HepG2 (cell line): ENCODE results near the gene HAUS1. TPM values are rescaled to one million over a fixed set of nuclear protein-coding genes. Genes with fewer than 3 reads are reported as not detected.

Source experiments
- ATAC-seq: fragments of 200-7000 bp; cut with Tn5 transposase; 3 replicates; pipeline ENCODE4 v1.9.1; 2020; ENCODE audit warnings: mild to moderate bottlenecking, moderate library complexity
- BruUV-seq: library from RNA; stranded (reverse); fragments of 400-500 nt; replicated peaks from 2 replicates; lab custom pipeline; 2021; lab: Mats Ljungman, UMichigan
- CTCF ChIA-PET: fragments of 300-600 bp; formaldehyde crosslinking; extraction: SDS; loops from one replicate; lab custom pipeline; 2021; ENCODE audit warnings: low total read pairs, inconsistent platforms, low intra/inter-chr PET ratio; lab: Yijun Ruan, JAX
- POLR2A ChIA-PET: fragments of 350-600 bp; sonication (Branson Sonifier 250); formaldehyde crosslinking; loops from one replicate; lab custom pipeline; 2020; ENCODE audit warnings: antibody characterized with exemption, inconsistent platforms; lab: Yijun Ruan, JAX
- DNase-seq: peaks from one replicate; pipeline ENCODE4 v3.0.0-alpha.2; 2015; ENCODE audit warnings: low spot score
- FAIRE-seq: peaks from 3 replicates; lab custom pipeline; 2011; peaks lifted over from hg19 to GRCh38; lab: Jason Lieb, UNC
- H2AFZ ChIP-seq: one replicate; pipeline ENCODE4 v1.6.1; 2011; ENCODE audit warnings: low read length, inconsistent platforms
- H3K27ac ChIP-seq: fragments of 300-600 bp; 3 replicates; pipeline ENCODE4 v1.8.0; 2011; ENCODE audit warnings: mixed run types, mild to moderate bottlenecking, mixed read lengths, low read length, inconsistent platforms; ENCODE audit not compliant: insufficient read depth; ENCODE audit errors: extremely low read length
- H3K27me3 ChIP-seq, 2 experiments: fragments of 200-600 bp in 1 of 2; 2 replicates in 1 of 2; 3 replicates in 1 of 2; pipeline versions ENCODE4 v1.6.0 to v1.8.0; 2011; ENCODE audit warnings: low read length in 2 of 2, mild to moderate bottlenecking in 2 of 2, moderate library complexity in 2 of 2, inconsistent platforms in 1 of 2; ENCODE audit not compliant: insufficient read depth in 2 of 2, control insufficient read depth in 1 of 2
- H3K36me3 ChIP-seq, 2 experiments: fragments of 200-600 bp in 1 of 2; replicated peaks in 1 of 2; 2 replicates in 1 of 2; 3 replicates in 1 of 2; pipeline versions ENCODE4 v1.5.1 to v1.8.0; 2011; ENCODE audit warnings: low read length in 2 of 2, inconsistent platforms in 1 of 2; ENCODE audit not compliant: insufficient read depth in 2 of 2, control insufficient read depth in 1 of 2
- H3K4me1 ChIP-seq: 2 replicates; pipeline ENCODE4 v1.5.1; 2012; ENCODE audit warnings: low read length, inconsistent platforms; ENCODE audit not compliant: insufficient read depth
- H3K4me2 ChIP-seq: 2 replicates; pipeline ENCODE4 v1.6.0; 2011; ENCODE audit warnings: low read depth, low read length, inconsistent platforms
- H3K4me3 ChIP-seq, 3 experiments: fragments of 200-600 bp in 1 of 3; sonication (generic), shearing (Covaris generic) in 1 of 3; replicated peaks in 1 of 3; 2 replicates each; pipeline ENCODE4 v1.5.1; 2011 to 2016; ENCODE audit warnings: low read length in 3 of 3, inconsistent platforms in 2 of 3, low read depth in 2 of 3, mild to moderate bottlenecking in 2 of 3, control low read depth in 1 of 3, mixed read lengths in 1 of 3; ENCODE audit not compliant: insufficient read depth in 1 of 3
- H3K79me2 ChIP-seq: one replicate; pipeline ENCODE4 v1.6.1; 2011; ENCODE audit warnings: low read length, inconsistent platforms; ENCODE audit not compliant: insufficient read depth
- H3K9ac ChIP-seq: 2 replicates; pipeline ENCODE4 v1.6.0; 2011; ENCODE audit warnings: mild to moderate bottlenecking, low read depth, low read length, inconsistent platforms; ENCODE audit not compliant: insufficient read depth
- H3K9me3 ChIP-seq: 2 replicates; pipeline ENCODE4 v1.5.1; 2012; ENCODE audit warnings: mild to moderate bottlenecking, low read length
- H4K20me1 ChIP-seq: 2 replicates; pipeline ENCODE4 v1.6.0; 2011; ENCODE audit warnings: inconsistent platforms, mild to moderate bottlenecking, low read length, moderate library complexity; ENCODE audit not compliant: insufficient read depth
- CENPX ChIP-seq: sonication (generic); formaldehyde crosslinking; IDR thresholded peaks from 2 replicates; pipeline ENCODE4 v1.9.0; 2021; ENCODE audit warnings: mild to moderate bottlenecking, missing genetic modification reagents, moderate library complexity
- CREB1 ChIP-seq, 2 experiments: fragments of 450-650 bp in 1 of 2; IDR thresholded peaks; 2 replicates each; pipeline ENCODE4 v1.6.1; 2016 to 2017; ENCODE audit warnings: control low read depth in 1 of 2, mild to moderate bottlenecking in 1 of 2, missing compliant biosample characterization in 1 of 2, missing genetic modification characterization in 1 of 2
- ERF ChIP-seq: IDR thresholded peaks from 2 replicates; pipeline ENCODE4 v1.6.1; 2018; ENCODE audit warnings: missing biosample characterization, missing genetic modification reagents
- RAD51 ChIP-seq: fragments of 450-650 bp; IDR thresholded peaks from 2 replicates; pipeline ENCODE4 v1.6.1; 2016; ENCODE audit warnings: borderline replicate concordance
- SETDB1 ChIP-seq: sonication (generic); formaldehyde crosslinking; IDR thresholded peaks from 2 replicates; pipeline ENCODE4 v1.5.1; 2020; ENCODE audit warnings: missing genetic modification reagents, mild to moderate bottlenecking, borderline replicate concordance
- SMARCC2 ChIP-seq: fragments of 450-650 bp; IDR thresholded peaks from 2 replicates; pipeline ENCODE4 v1.6.1; 2017; ENCODE audit warnings: antibody characterized with exemption, mild to moderate bottlenecking
- THYN1 ChIP-seq: sonication (generic); formaldehyde crosslinking; IDR thresholded peaks from 2 replicates; pipeline ENCODE4 v1.8.1; 2023; ENCODE audit warnings: low read depth, mild to moderate bottlenecking, moderate library complexity, missing genetic modification reagents, borderline replicate concordance
- YY1 ChIP-seq: IDR thresholded peaks from 2 replicates; pipeline ENCODE4 v1.6.1; 2011; ENCODE audit warnings: low read length, low read depth, moderate library complexity, mild to moderate bottlenecking; ENCODE audit not compliant: insufficient read depth, insufficient replicate concordance
- ZBTB1 ChIP-seq: sonication (generic); formaldehyde crosslinking; IDR thresholded peaks from 2 replicates; pipeline ENCODE4 v1.4.0; 2020; ENCODE audit warnings: missing genetic modification reagents, borderline replicate concordance
- ZEB1 ChIP-seq: IDR thresholded peaks from 2 replicates; pipeline ENCODE4 v1.6.1; 2012; ENCODE audit warnings: mild to moderate bottlenecking, low read depth, inconsistent platforms; ENCODE audit not compliant: insufficient replicate concordance
- ZNF337 ChIP-seq: sonication (generic); formaldehyde crosslinking; IDR thresholded peaks from 2 replicates; pipeline ENCODE4 v1.5.1; 2020; ENCODE audit warnings: missing genetic modification reagents, low read depth, mild to moderate bottlenecking, borderline replicate concordance
- ZNF367 ChIP-seq: sonication (generic); formaldehyde crosslinking; IDR thresholded peaks from 2 replicates; pipeline ENCODE4 v1.4.0; 2020; ENCODE audit warnings: missing genetic modification reagents, borderline replicate concordance
- ZNF446 ChIP-seq: sonication (generic); formaldehyde crosslinking; IDR thresholded peaks from 2 replicates; pipeline ENCODE4 v1.5.0; 2020; ENCODE audit warnings: mild to moderate bottlenecking, missing genetic modification reagents
- ZNF670 ChIP-seq: sonication (generic); formaldehyde crosslinking; IDR thresholded peaks from 2 replicates; pipeline ENCODE4 v1.8.0; 2022; ENCODE audit warnings: mild to moderate bottlenecking, missing genetic modification reagents, borderline replicate concordance
- ZNF7 ChIP-seq: IDR thresholded peaks from 2 replicates; pipeline ENCODE4 v1.6.1; 2016; ENCODE audit warnings: missing biosample characterization, missing genetic modification reagents
- ZNF781 ChIP-seq: sonication (generic); formaldehyde crosslinking; IDR thresholded peaks from 2 replicates; pipeline ENCODE4 v1.5.1; 2020; ENCODE audit warnings: borderline replicate concordance, mild to moderate bottlenecking, missing genetic modification reagents; ENCODE audit errors: not compliant biosample characterization
- WGBS: methylation state at CpG from one replicate; pipeline ENCODE4 v1.1.6; 2017; ENCODE audit warnings: low lambda C conversion rate; 5-methylcytosine and 5-hydroxymethylcytosine counted together
- in situ Hi-C: cut with HindIII; loops from 2 replicates; pipeline ENCODE4 v1.10.0; 2017; ENCODE audit warnings: low pct_unique_long_range_greater_than_20kb; ENCODE audit not compliant: extremely low pct_ligation_motif_present
- intact Hi-C: fragments of 100-400 bp; cut with micrococcal nuclease; formaldehyde crosslinking; loops from one replicate; pipeline ENCODE4 v1.10.0; 2022; ENCODE audit not compliant: unreplicated experiment
- polyA plus RNA-seq, 8 experiments: library from polyadenylated mRNA; depleted of rRNA in 3 of 8; stranded (reverse) in 7 of 8; unstranded in 1 of 8; fragments of >200 nt; fragmentation: Illumina TruSeq in 4 of 8; extraction: Trizol in 4 of 8; gene quantifications; 2 replicates each; pipeline versions ENCODE4 v1.2.1 to v1.2.3, GENCODE V29; 2011 to 2016; ENCODE audit warnings: low read depth in 4 of 8, missing spikeins in 1 of 8, mixed read lengths in 1 of 8; ENCODE audit not compliant: insufficient read depth in 1 of 8
- total RNA-seq, 5 experiments: library from RNA; depleted of rRNA; stranded (reverse); fragments of >200 nt; fragmentation: Illumina TruSeq; extraction: Trizol; gene quantifications; 2 replicates each; pipeline ENCODE4 v1.2.3, GENCODE V29; 2016; ENCODE audit warnings: low read depth in 1 of 5
- TF ChIP-seq, protein P1 (sequence below): sonication (generic); formaldehyde crosslinking; IDR thresholded peaks from 2 replicates; pipeline ENCODE4 v1.5.0; 2020; ENCODE audit warnings: mild to moderate bottlenecking, low read depth, missing genetic modification reagents, borderline replicate concordance
- TF ChIP-seq, protein P2 (sequence below): sonication (generic); formaldehyde crosslinking; IDR thresholded peaks from 2 replicates; pipeline ENCODE4 v1.4.0; 2020; ENCODE audit warnings: mild to moderate bottlenecking, missing genetic modification reagents
- TF ChIP-seq, protein P3 (sequence below): sonication (generic); formaldehyde crosslinking; IDR thresholded peaks from 2 replicates; pipeline ENCODE4 v1.4.0; 2020; ENCODE audit warnings: mild to moderate bottlenecking, low read depth, missing genetic modification reagents
- TF ChIP-seq, protein P4 (sequence below): fragments of 450-650 bp; IDR thresholded peaks from 2 replicates; pipeline ENCODE4 v1.6.1; 2016

Gene HAUS1
- total and polyA plus RNA-seq, 2 of the 13 experiments (the other 11 are each of a cell fraction or from before 2014, with no cell fraction given), result 20.6 to 59.2 TPM

DNA sequence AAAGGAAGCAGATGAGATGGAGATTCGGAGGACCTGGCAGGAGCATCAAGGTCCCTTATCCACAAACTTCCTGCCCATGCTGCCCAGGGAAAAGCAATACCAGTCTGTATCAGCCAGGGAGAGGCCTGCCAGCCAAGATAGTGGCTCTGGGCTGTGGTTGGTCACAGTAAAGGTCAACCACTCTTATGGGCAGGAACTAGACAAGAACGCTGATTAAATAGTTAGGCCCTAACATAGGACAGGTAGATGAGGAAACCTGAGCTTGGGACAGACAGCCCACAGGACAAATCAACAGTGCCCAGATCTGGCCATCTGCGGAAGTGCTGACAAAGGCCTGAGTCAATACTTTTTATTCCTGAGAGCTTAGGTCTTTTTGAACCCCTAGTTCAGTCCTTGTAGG lies 42.8 kb upstream of the HAUS1 start:
- H4K20me1 ChIP-seq, result no peaks in the 10 kb centered on the region
- DNase-seq, result no peak
- no peak overlapping the region for H2AFZ ChIP-seq
- no peaks in the 10 kb centered on the region for H3K36me3 ChIP-seq
- in situ Hi-C loops, result no loop called here
- H3K9me3 ChIP-seq, result no peaks in the 10 kb centered on the region
- intact Hi-C loops, result no loop called here
- no peak overlapping the region for H3K4me2 ChIP-seq
- peaks cover 2 to 12% of the 10 kb centered on the region in 2 experiments; a peak in 2 of 5 replicates for H3K27me3 ChIP-seq
- H3K79me2 ChIP-seq, result no peaks in the 10 kb centered on the region
- H3K27ac ChIP-seq, result no peak overlapping the region
- ATAC-seq, result no peak; the same call in 2 of the 3 replicates
- CTCF ChIA-PET, result no interaction called here
- TF ChIP-seq ZNF670 (CRISPR knock-in tag) (no peak), CREB1 (IDR thresholded peaks at IDR 0.05) (no peak), CREB1 (CRISPR knock-in tag; IDR thresholded peaks at IDR 0.05) (no peak), ZEB1 (no peak), ZBTB1 (CRISPR knock-in tag) (no peak), ZNF446 (CRISPR knock-in tag) (no peak), ZNF337 (no peak), ZNF781 (CRISPR knock-in tag) (no peak), CENPX (CRISPR knock-in tag) (no peak), SMARCC2 (no peak), SETDB1 (no peak), ERF (CRISPR knock-in tag) (no peak), RAD51 (no peak), THYN1 (CRISPR knock-in tag) (no peak), YY1 (no peak), ZNF7 (CRISPR knock-in tag) (no peak), ZNF367 (CRISPR knock-in tag) (no peak)
- TF ChIP-seq, protein P1, sequence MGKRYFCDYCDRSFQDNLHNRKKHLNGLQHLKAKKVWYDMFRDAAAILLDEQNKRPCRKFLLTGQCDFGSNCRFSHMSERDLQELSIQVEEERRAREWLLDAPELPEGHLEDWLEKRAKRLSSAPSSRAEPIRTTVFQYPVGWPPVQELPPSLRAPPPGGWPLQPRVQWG (CRISPR knock-in tag), result no peak
- TF ChIP-seq, protein P2, sequence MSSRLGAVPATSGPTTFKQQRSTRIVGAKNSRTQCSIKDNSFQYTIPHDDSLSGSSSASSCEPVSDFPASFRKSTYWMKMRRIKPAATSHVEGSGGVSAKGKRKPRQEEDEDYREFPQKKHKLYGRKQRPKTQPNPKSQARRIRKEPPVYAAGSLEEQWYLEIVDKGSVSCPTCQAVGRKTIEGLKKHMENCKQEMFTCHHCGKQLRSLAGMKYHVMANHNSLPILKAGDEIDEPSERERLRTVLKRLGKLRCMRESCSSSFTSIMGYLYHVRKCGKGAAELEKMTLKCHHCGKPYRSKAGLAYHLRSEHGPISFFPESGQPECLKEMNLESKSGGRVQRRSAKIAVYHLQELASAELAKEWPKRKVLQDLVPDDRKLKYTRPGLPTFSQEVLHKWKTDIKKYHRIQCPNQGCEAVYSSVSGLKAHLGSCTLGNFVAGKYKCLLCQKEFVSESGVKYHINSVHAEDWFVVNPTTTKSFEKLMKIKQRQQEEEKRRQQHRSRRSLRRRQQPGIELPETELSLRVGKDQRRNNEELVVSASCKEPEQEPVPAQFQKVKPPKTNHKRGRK (CRISPR knock-in tag), result no peak
- TF ChIP-seq, protein P3, sequence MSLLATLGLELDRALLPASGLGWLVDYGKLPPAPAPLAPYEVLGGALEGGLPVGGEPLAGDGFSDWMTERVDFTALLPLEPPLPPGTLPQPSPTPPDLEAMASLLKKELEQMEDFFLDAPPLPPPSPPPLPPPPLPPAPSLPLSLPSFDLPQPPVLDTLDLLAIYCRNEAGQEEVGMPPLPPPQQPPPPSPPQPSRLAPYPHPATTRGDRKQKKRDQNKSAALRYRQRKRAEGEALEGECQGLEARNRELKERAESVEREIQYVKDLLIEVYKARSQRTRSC, result no peak
- TF ChIP-seq, protein P4, sequence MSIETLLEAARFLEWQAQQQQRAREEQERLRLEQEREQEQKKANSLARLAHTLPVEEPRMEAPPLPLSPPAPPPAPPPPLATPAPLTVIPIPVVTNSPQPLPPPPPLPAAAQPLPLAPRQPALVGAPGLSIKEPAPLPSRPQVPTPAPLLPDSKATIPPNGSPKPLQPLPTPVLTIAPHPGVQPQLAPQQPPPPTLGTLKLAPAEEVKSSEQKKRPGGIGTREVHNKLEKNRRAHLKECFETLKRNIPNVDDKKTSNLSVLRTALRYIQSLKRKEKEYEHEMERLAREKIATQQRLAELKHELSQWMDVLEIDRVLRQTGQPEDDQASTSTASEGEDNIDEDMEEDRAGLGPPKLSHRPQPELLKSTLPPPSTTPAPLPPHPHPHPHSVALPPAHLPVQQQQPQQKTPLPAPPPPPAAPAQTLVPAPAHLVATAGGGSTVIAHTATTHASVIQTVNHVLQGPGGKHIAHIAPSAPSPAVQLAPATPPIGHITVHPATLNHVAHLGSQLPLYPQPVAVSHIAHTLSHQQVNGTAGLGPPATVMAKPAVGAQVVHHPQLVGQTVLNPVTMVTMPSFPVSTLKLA, result no peak
- no peak for FAIRE-seq
- WGBS, result 64% methylated on average over 3 of the region's 3 CpGs
- POLR2A ChIA-PET, result no interaction called here
- BruUV-seq, result no TSS peak
- H3K4me1 ChIP-seq, result no peaks in the 10 kb centered on the region
- no peak overlapping the region for H3K4me3 ChIP-seq
- no peak overlapping the region for H3K9ac ChIP-seq
